Suprapubic skin (tissue), 3 donors: ENCODE measurements around the gene NET1.

Source experiments
- CTCF ChIP-seq, 2 donors: fragments of 200-600 bp in 1 of 2; fragments of 450-650 bp in 1 of 2; sonication (generic) in 1 of 2; IDR thresholded peaks; one replicate each; pipeline ENCODE4 v1.5.1; 2016 to 2019; ENCODE audit warnings: antibody characterized with exemption in 2 of 2, mild to moderate bottlenecking in 1 of 2, moderate library complexity in 1 of 2
- POLR2A ChIP-seq, 2 donors: fragments of 450-650 bp; IDR thresholded peaks; one replicate each; pipeline ENCODE4 v1.6.1; 2017; ENCODE audit warnings: antibody characterized with exemption in 2 of 2, mild to moderate bottlenecking in 2 of 2, moderate library complexity in 2 of 2

GRCh38 chr10:5508161-5508604, 95.8 kb downstream of the NET1 start:
- no peak for TF ChIP-seq CTCF (IDR thresholded peaks at IDR 0.05)
- TF ChIP-seq POLR2A (IDR thresholded peaks at IDR 0.05), result no peak
